Erythroblast (primary cell): Measurements from ENCODE around the gene CTIF.

Experiments
- GATA1 ChIP-seq: IDR thresholded peaks from 2 replicates; pipeline ENCODE4 v1.6.1; 2011; ENCODE audit warnings: low read depth, mild to moderate bottlenecking, control low read depth, low read length, moderate library complexity
- POLR2A ChIP-seq: IDR thresholded peaks from 2 replicates; pipeline ENCODE4 v1.6.1; 2011; ENCODE audit warnings: mild to moderate bottlenecking, low read length

- TF ChIP-seq POLR2A (no peak), GATA1 (no peak)
Measured at GRCh38 chr18:48761582-48761981, 222.8 kb downstream of the CTIF start.
